ENCODE results near the gene PELO. TPM values are rescaled to one million over a fixed set of nuclear protein-coding genes. Genes with fewer than 3 reads are reported as not detected.

Gene PELO
- total RNA-seq, 4 donors from 2014 or later, result 20.0 to 37.0 (median 23.3) TPM

GRCh38 chr5:52784737-52785136 is 3.0 kb upstream of the PELO start:
- no peak overlapping the region for H3K27ac ChIP-seq
- no peaks in the 10 kb centered on the region for H3K27me3 ChIP-seq
- no peak overlapping the region for H3K4me3 ChIP-seq (replicated peaks in 1 of 3)
- H3K4me1 ChIP-seq, result peaks cover 3 to 8% of the 10 kb centered on the region in 2 donors
- DNase-seq, result no peak
- TF ChIP-seq CTCF (IDR thresholded peaks at IDR 0.05) (no peak), POLR2A (IDR thresholded peaks at IDR 0.05) (no peak)
- no peaks in the 10 kb centered on the region for H3K36me3 ChIP-seq
- intact Hi-C loops (cut with DNase I), result loop anchor here (10.0 kb wide), 1 partner anchor 80 kb away; no protein-coding TSS in a partner anchor
- WGBS, 2 donors, result 78 to 82% methylated on average over 6 of the region's 6 CpGs
- no peaks in the 10 kb centered on the region for H3K9me3 ChIP-seq

- H3K4me1 ChIP-seq, result peaks cover 3 to 8% of the 10 kb centered on the region in 2 donors
- intact Hi-C loops (cut with DNase I), result loop anchor here (10.0 kb wide), 1 partner anchor 78 kb away; no protein-coding TSS in a partner anchor
- DNase-seq, result no peak
- WGBS, 2 donors, result 47 to 63% methylated on average over 4 of the region's 4 CpGs
- no peak overlapping the region for H3K4me3 ChIP-seq (replicated peaks in 1 of 3)
- peak overlapping the region in 1 of 3 donors; percentile 94 for H3K27ac ChIP-seq
- no peaks in the 10 kb centered on the region for H3K27me3 ChIP-seq
- no peaks in the 10 kb centered on the region for H3K9me3 ChIP-seq
- H3K36me3 ChIP-seq, result no peaks in the 10 kb centered on the region
- TF ChIP-seq CTCF (IDR thresholded peaks at IDR 0.05) (no peak), POLR2A (IDR thresholded peaks at IDR 0.05) (no peak)
Observed at GRCh38 chr5:52786391-52786790, 1.3 kb upstream of the PELO start.

GRCh38 chr5:52786949-52787599 is 642 bp upstream of the PELO start:
- peak; percentile 68 to 71 for DNase-seq
- Histone ChIP-seq H3K27me3 (no peaks in the 10 kb centered on the region), H3K27ac (peak overlapping the region; percentile 82 to 94 (median 91)), H3K4me3 (replicated peaks in 1 of 3) (peak overlapping the region; percentile 42 to 78 (median 66)), H3K4me1 (peaks cover 3 to 8% of the 10 kb centered on the region in 2 donors), H3K36me3 (no peaks in the 10 kb centered on the region), H3K9me3 (no peaks in the 10 kb centered on the region)
- WGBS, 2 donors, result 2 to 4% methylated on average over 11 of the region's 11 CpGs
- peak in 4 of 6 experiments; percentile 41 to 87 (median 74) for TF ChIP-seq CTCF (IDR thresholded peaks at IDR 0.05)
- TF ChIP-seq POLR2A (IDR thresholded peaks at IDR 0.05), result no peak
- intact Hi-C loops (cut with DNase I), result loop anchor here (10.0 kb wide), 1 partner anchor 78 kb away; no protein-coding TSS in a partner anchor

- intact Hi-C loops (cut with DNase I), result loop anchor here (2.0 to 10.0 kb wide), 2 partner anchors 76 to 128 kb away; no protein-coding TSS in a partner anchor
- H3K27ac ChIP-seq, result peak overlapping the region; percentile 82 to 94 (median 91)
- H3K4me3 ChIP-seq (replicated peaks in 1 of 3), result peak overlapping the region; percentile 42 to 78 (median 66)
- no peaks in the 10 kb centered on the region for H3K9me3 ChIP-seq
- TF ChIP-seq CTCF (IDR thresholded peaks at IDR 0.05) (no peak), POLR2A (IDR thresholded peaks at IDR 0.05) (no peak)
- H3K27me3 ChIP-seq, result no peaks in the 10 kb centered on the region
- DNase-seq, result no peak
- H3K36me3 ChIP-seq, result no peaks in the 10 kb centered on the region
- WGBS, 2 donors, result 4 to 7% methylated on average over 7 of the region's 7 CpGs
- H3K4me1 ChIP-seq, result peaks cover 3 to 8% of the 10 kb centered on the region in 2 donors
Observed at GRCh38 chr5:52788505-52788821, 747 bp downstream of the PELO start.

GRCh38 chr5:52789378-52789777 is 1.7 kb downstream of the PELO start:
- DNase-seq, result no peak
- intact Hi-C loops (cut with DNase I), result loop anchor here (2.0 to 10.0 kb wide), 2 partner anchors 75 to 127 kb away; no protein-coding TSS in a partner anchor
- Histone ChIP-seq H3K36me3 (no peaks in the 10 kb centered on the region), H3K27ac (peak overlapping the region; percentile 8 to 94 (median 91)), H3K4me1 (peaks cover 8 to 11% of the 10 kb centered on the region in 2 donors), H3K27me3 (no peaks in the 10 kb centered on the region), H3K9me3 (no peaks in the 10 kb centered on the region), H3K4me3 (replicated peaks in 1 of 3) (peak overlapping the region in 2 of 3 donors; percentile 1 to 66)
- TF ChIP-seq CTCF (IDR thresholded peaks at IDR 0.05), result no peak
- no peak for TF ChIP-seq POLR2A (IDR thresholded peaks at IDR 0.05)
- WGBS, 2 donors, result 57 to 72% methylated on average over 1 of the region's 1 CpG

All from thyroid gland (tissue), 4 donors.